ENCODE measurements around the gene DDX49. TPM values are rescaled to one million over a fixed set of nuclear protein-coding genes. Genes with fewer than 3 reads are reported as not detected.
A peak's percentile ranks its signal among the peaks of the same experiment; 100 is the strongest.
"Not testable (repeated sequence)": the region's sequence is repeated elsewhere in the genome, so short reads cannot be mapped to it uniquely, and the experiment has no call there.

DDX49 gene
- total and polyA plus RNA-seq, 10 donors = 31.0 to 48.0 (median 36.6) TPM

- Histone ChIP-seq H3K4me3 (no peak overlapping the region), H3K4me1 (peaks cover 6 to 22% (median 15%) of the 10 kb centered on the region in 6 donors), H3K36me3 (peaks cover 0 to 67% (median 52%) of the 10 kb centered on the region in 6 donors), H3K27me3 (replicated peaks in 1 of 7) (peaks cover 0 to 25% (median 19%) of the 10 kb centered on the region in 7 donors), H3K27ac (no peak overlapping the region), H3K9me3 (no peaks in the 10 kb centered on the region)
- intact Hi-C loops (cut with DNase I; ENCODE audit: low total_unique reads) = no loop called here
- DNase-seq = peak; percentile 53
- TF ChIP-seq, protein P1, sequence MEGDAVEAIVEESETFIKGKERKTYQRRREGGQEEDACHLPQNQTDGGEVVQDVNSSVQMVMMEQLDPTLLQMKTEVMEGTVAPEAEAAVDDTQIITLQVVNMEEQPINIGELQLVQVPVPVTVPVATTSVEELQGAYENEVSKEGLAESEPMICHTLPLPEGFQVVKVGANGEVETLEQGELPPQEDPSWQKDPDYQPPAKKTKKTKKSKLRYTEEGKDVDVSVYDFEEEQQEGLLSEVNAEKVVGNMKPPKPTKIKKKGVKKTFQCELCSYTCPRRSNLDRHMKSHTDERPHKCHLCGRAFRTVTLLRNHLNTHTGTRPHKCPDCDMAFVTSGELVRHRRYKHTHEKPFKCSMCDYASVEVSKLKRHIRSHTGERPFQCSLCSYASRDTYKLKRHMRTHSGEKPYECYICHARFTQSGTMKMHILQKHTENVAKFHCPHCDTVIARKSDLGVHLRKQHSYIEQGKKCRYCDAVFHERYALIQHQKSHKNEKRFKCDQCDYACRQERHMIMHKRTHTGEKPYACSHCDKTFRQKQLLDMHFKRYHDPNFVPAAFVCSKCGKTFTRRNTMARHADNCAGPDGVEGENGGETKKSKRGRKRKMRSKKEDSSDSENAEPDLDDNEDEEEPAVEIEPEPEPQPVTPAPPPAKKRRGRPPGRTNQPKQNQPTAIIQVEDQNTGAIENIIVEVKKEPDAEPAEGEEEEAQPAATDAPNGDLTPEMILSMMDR (IDR thresholded peaks at IDR 0.05 in 8 of 11, conservative IDR thresholded peaks at IDR 0.05 in 3 of 11) = no peak
- no peak for TF ChIP-seq POLR2A (IDR thresholded peaks at IDR 0.05)
- no peak for TF ChIP-seq POLR2AphosphoS5 (IDR thresholded peaks at IDR 0.05)
- WGBS, 5 donors = 91 to 96% (median 93%) methylated on average over 12 to 20 of the region's 20 CpGs
These were observed 19.6 kb upstream of the DDX49 start for GRCh38 chr19:18899624-18900560.

- no peak for DNase-seq
- 90 to 97% (median 94%) methylated on average over 9 to 17 of the region's 17 CpGs for WGBS, 5 donors
- Histone ChIP-seq H3K36me3 (peaks cover 0 to 77% (median 62%) of the 10 kb centered on the region in 6 donors), H3K9me3 (no peaks in the 10 kb centered on the region), H3K27me3 (replicated peaks in 1 of 7) (peaks cover 0 to 16% (median 10%) of the 10 kb centered on the region in 7 donors), H3K27ac (no peak overlapping the region), H3K4me1 (peaks cover 0 to 14% (median 7%) of the 10 kb centered on the region in 6 donors), H3K4me3 (no peak overlapping the region)
- TF ChIP-seq, protein P1 (IDR thresholded peaks at IDR 0.05 in 8 of 11, conservative IDR thresholded peaks at IDR 0.05 in 3 of 11) = no peak
- peak in 1 of 3 donors; percentile 16 for TF ChIP-seq POLR2AphosphoS5 (IDR thresholded peaks at IDR 0.05)
- no peak for TF ChIP-seq POLR2A (IDR thresholded peaks at IDR 0.05)
- intact Hi-C loops (cut with DNase I; ENCODE audit: low total_unique reads) = no loop called here
These were observed 18.6 kb upstream of the DDX49 start for GRCh38 chr19:18900700-18901481.

DNA sequence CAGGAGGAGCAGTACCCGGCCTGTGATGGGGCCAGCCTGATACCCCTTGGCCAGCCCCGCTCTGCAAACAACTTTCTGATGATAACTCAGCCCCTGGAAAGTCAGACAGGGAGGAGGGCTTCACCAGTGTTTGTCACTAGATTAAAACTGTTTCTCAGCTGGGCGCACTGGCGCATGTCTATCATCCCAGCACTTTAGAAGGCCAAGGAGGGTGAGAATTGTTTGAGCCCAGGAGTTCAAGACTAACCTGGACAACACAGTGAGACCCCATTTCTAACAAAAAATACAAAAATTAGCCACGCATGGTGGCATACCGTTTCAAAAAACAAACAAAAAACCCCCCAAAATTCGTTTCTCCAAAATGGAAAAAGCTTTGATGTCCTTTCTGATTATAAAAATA is 18.0 kb upstream of the DDX49 start:
- H3K27ac ChIP-seq = no peak overlapping the region
- TF ChIP-seq, protein P1 (IDR thresholded peaks at IDR 0.05 in 8 of 11, conservative IDR thresholded peaks at IDR 0.05 in 3 of 11) = no peak
- TF ChIP-seq POLR2A (IDR thresholded peaks at IDR 0.05) = no peak
- TF ChIP-seq POLR2AphosphoS5 (IDR thresholded peaks at IDR 0.05) = no peak
- H3K9me3 ChIP-seq = no peaks in the 10 kb centered on the region
- 86 to 96% (median 92%) methylated on average over 7 of the region's 7 CpGs for WGBS, 5 donors
- no peak overlapping the region for H3K4me3 ChIP-seq
- intact Hi-C loops (cut with DNase I; ENCODE audit: low total_unique reads) = no loop called here
- H3K36me3 ChIP-seq = peaks cover 0 to 83% (median 68%) of the 10 kb centered on the region in 6 donors
- H3K27me3 ChIP-seq (replicated peaks in 1 of 7) = peaks cover 0 to 12% (median 6%) of the 10 kb centered on the region in 7 donors
- DNase-seq = no peak
- peaks cover 0 to 10% (median 3%) of the 10 kb centered on the region in 6 donors for H3K4me1 ChIP-seq

DNA sequence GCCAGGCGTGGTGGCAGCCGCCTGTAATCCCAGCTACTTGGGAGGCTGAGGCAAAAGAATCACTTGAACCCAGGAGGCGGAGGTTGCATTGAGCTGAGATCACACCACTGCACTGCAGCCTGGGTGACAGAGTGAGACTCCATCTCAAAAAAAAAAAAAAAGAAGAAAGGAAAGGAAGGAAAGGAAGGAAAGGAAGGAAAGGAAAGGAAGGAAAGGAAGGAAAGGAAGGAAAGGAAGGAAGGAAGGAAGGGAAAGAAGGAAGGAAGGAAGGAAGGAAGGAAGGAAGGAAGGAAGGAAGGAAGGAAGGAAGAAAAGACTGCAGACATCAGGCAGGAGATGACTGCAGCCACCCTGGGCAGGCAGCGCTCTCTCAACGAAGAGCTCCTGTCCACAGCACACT is 17.0 kb upstream of the DDX49 start:
- DNase-seq; H3K27me3 ChIP-seq (replicated peaks in 1 of 7); H3K4me1 ChIP-seq; H3K4me3 ChIP-seq; H3K27ac ChIP-seq; intact Hi-C loops (cut with DNase I; ENCODE audit: low total_unique reads); H3K9me3 ChIP-seq: not testable (repeated sequence)
- peaks cover 0 to 93% (median 78%) of the 10 kb centered on the region in 6 donors for H3K36me3 ChIP-seq
- 95 to 98% (median 97%) methylated on average over 5 of the region's 5 CpGs for WGBS, 5 donors
